LoVo (cell line): ENCODE data around the gene PYGB.
"Not testable (repeated sequence)": the region's sequence is repeated elsewhere in the genome, so short reads cannot be mapped to it uniquely, and the experiment has no call there.

Experiments used
- DNase-seq: peaks from one replicate; pipeline ENCODE4 v3.0.0-alpha.2; 2016; ENCODE audit warnings: low spot score

The PYGB gene

DNA sequence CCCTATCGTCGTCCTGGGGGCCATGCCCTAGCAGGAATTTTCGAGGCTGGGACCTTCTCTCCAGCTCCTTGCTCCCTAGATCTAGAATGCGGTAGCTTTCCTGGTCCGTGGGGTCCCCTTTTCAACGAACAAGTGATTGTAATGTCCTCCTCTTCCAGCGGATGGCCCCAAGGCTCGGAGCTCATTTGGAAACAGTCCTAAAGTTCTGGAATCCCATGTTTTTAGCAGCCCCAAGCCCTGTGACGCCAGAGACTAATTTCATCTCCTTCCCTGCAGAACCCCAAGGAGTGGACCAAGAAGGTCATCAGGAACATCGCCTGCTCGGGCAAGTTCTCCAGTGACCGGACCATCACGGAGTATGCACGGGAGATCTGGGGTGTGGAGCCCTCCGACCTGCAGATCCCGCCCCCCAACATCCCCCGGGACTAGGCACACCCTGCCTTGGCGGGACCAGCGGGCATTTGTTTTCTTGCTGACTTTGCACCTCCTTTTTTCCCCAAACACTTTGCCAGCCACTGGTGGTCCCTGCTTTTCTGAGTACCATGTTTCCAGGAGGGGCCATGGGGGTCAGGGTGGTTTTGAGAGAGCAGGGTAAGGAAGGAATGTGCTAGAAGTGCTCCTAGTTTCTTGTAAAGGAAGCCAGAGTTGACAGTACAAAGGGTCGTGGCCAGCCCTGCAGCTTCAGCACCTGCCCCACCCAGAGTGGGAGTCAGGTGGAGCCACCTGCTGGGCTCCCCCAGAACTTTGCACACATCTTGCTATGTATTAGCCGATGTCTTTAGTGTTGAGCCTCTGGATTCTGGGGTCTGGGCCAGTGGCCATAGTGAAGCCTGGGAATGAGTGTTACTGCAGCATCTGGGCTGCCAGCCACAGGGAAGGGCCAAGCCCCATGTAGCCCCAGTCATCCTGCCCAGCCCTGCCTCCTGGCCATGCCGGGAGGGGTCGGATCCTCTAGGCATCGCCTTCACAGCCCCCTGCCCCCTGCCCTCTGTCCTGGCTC lies 48.5 kb downstream of the PYGB start:
- DNase-seq, result no peak

DNA sequence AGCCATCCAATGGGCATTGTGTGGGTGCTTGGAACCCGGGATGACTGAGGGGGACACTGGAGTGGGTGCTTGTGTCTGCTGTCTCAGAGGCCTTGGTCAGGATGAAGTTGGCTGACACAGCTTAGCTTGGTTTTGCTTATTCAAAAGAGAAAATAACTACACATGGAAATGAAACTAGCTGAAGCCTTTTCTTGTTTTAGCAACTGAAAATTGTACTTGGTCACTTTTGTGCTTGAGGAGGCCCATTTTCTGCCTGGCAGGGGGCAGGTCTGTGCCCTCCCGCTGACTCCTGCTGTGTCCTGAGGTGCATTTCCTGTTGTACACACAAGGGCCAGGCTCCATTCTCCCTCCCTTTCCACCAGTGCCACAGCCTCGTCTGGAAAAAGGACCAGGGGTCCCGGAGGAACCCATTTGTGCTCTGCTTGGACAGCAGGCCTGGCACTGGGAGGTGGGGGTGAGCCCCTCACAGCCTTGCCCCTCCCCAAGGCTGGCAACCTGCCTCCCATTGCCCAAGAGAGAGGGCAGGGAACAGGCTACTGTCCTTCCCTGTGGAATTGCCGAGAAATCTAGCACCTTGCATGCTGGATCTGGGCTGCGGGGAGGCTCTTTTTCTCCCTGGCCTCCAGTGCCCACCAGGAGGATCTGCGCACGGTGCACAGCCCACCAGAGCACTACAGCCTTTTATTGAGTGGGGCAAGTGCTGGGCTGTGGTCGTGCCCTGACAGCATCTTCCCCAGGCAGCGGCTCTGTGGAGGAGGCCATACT lies 49.4 kb downstream of the PYGB start:
- no peak for DNase-seq

GRCh38 chr20:25299806-25300205 lies 51.9 kb downstream of the PYGB start:
- DNase-seq, result no peak

DNA sequence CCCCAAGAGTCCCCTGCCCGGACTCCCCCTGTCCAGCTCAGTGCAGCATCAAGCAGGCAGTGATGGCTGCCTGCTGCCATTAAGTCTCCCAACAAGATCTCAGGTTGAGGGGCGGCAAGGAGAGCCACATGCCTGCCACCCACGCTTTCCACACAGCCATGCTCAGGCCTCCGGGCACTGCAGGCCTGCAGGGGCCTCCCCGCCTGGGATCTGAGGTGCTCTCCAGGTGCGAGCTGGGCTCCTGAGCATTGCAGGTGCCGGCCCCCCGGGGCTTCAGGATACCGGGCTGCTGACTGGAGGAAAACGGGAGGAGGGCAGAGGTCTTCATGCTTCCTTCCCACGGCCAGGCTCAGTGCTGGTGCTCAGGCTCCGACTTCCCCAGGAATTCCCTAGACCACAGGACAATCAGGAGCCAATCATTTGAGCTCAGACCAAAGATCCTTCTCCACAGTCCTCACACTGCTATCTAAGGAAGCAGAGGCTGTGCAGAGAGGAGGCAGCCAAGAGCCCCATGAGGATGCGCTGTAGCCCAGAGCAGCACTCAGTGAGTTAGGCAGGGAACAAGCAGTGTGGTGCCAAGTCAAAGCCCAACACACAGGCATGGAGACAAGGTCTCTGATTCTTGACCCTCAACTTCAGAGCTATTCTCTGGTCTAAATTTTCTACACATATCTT lies 52.7 kb downstream of the PYGB start:
- no peak for DNase-seq

- no peak for DNase-seq
Measured at GRCh38 chr20:25301357-25301920, 53.6 kb downstream of the PYGB start.

- DNase-seq, result no peak
Measured at GRCh38 chr20:25302596-25302995, 54.7 kb downstream of the PYGB start.

DNA sequence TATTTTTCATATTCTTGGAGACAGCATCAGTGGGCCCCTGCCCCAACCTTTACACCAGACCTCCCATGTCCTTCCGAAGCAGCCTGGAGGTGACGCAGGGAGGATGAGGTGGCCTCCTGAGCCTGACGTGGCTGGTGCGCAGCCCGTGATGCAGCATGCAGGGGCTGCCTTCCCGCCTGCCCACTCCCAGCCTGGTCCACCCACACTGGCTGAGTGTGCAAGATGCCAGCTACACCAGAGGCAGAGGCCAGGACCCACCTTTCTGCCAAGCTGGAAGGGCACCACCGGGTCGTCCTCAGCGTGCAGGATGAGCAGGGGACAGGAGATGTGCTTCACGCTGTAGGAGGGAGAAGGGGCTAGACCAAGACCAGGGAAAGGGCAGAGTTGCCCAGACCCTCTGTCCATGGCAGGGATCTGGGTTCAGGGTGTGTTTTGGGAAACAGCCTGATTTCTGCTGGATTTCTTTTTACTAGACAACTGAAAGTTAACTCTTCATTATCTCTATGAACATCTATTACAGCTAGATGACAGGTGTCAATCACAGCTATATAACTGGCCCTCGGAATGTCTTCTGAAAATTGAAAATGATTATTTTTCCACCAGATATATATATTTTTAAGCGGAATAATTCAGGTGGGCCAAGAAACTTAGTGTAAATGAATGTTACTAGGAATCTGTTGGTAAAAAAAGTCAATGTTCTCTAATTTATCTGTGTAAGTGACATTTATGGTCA lies 55.6 kb downstream of the PYGB start:
- no peak for DNase-seq

- DNase-seq, result no peak
Measured at GRCh38 chr20:25304025-25304549, 56.2 kb downstream of the PYGB start.

DNA sequence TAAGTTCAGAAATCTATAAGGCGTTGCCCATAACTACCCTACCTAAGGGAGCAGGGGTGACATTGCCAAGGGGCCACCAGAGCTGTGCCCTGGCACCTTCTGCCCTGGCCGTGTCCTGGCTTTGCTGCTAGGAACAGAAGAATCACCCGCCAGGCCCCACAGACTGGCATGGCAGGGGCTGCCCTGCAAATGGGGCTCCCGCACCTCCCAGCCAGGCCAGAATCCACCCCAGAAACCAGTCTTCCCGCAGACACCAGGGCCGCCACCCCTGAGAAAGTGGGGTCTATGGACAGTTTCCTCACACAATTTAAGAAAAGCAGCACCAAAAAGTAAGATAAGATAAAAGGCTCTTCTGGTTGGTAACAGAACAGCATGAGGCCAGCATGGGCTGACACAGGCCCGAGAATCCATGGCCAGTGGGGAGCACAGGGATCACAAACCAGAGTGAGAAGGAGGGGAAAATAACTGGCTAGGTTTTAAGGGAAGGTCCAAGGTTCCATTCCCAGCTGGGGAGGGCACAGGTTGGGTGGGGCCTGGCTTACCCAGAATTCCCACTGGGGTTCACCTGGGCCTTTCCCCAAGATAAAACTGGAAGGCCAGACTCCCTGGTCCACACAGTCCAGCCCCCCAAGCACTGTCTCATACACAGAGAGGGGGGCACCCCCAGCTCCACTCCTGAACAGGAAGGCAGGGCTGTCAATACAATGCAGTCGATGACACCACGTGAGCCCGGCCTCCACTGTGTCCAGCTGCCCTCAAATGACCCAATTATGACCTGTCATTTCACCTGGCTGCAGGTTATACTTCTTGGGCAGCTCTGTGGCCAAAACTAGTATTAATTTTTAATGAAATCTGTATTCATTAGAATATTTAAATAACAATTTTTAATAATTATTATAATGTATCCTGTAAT lies 59.4 kb downstream of the PYGB start:
- DNase-seq, result no peak

DNA sequence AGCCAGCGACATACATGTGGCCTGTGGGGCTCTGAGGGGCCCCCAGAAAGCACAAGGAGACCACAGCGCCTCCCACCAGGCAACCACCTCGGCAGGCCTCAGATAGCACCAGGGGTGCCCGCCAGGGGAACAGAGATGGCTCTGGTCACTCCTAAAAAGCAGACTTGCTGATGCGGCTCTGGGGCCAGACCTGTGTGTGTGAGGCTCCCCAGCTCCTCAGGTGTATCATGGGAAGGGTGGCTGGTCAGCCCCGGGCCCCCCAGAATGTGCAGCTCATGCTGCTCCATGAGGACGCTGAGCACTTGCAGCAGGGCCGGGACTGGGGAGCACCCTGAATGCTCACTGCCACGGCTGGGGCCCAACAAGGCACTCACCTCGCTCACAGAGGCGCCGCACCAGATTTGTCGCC lies 60.2 kb downstream of the PYGB start:
- DNase-seq, result no peak

- no peak for DNase-seq
Measured at GRCh38 chr20:25308671-25309394, 60.9 kb downstream of the PYGB start.

GRCh38 chr20:25309395-25310267 lies 61.7 kb downstream of the PYGB start:
- DNase-seq, result peak; percentile 85

GRCh38 chr20:25310268-25310920 lies 62.5 kb downstream of the PYGB start:
- peak; percentile 84 for DNase-seq

- DNase-seq, result no peak
Measured at GRCh38 chr20:25310921-25311728, 63.2 kb downstream of the PYGB start.

DNA sequence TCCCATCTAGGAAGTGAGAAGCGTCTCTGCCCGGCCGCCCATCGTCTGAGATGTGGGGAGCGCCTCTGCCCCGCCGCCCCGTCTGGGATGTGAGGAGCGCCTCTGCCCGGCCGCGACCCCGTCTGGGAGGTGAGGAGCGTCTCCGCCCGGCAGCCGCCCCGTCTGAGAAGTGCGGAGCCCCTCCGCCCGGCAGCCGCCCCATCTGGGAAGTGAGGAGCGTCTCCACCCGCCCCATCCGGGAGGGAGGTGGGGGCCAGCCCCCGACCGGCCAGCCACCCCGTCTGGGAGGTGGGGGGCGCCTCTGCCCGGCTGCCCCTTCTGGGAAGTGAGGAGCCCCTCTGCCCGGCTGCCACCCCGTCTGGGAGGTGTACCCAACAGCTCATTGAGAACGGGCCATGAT lies 64.8 kb downstream of the PYGB start:
- not testable (repeated sequence) for DNase-seq

DNA sequence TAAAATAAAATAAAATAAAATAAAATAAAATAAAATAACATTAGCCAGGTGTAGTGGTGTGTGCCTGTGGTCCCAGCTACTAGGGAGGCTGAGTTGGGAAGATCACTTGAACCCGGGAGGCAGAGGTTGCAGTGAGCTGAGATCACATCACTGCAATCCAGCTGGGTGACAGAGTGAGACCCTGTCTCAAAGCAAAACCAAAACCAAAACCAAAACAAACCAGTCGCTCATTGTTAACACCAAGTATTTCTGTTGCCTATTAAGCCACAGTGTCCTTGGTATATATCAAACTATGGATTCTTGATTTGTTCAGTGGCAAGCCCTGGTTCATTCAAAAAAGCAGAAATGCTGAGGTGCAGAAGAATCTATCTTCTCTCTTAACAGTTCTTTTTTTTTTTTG lies 65.7 kb downstream of the PYGB start:
- no peak for DNase-seq
